ENCODE data around the gene SYNPR. TPM values are rescaled to one million over a fixed set of nuclear protein-coding genes. Genes with fewer than 3 reads are reported as not detected.

Gene SYNPR
- total RNA-seq, 1 donor from 2014 or later = not detected

DNA sequence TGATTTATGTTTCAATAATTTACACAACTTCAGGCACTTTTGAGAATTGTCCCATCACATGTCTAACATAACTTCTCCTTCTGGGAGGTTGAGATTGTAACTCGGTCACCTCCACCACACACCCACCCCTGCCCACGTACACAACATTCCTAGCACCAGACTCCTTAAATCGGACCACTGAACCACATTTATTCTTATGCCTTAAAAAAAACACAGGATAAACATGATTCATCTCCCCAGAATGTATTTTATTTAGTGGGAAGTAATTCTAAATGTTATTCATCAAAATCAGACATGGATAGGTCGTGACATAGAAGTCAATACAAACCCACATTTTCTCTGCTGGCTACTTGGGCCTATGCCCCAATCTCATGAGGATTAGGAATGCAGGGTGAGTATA is 377.4 kb downstream of the SYNPR start:
- Histone ChIP-seq H3K36me3 (no peaks in the 10 kb centered on the region), H3K27me3 (ENCODE audit: low read depth) (no peaks in the 10 kb centered on the region), H3K27ac (no peak overlapping the region), H3K4me3 (no peak overlapping the region), H3K9me3 (no peaks in the 10 kb centered on the region), H3K4me1 (no peaks in the 10 kb centered on the region)
- no peak for ATAC-seq
- no peak for TF ChIP-seq CTCF (IDR thresholded peaks at IDR 0.05)
- intact Hi-C loops (cut with DNase I) = no loop called here
- DNase-seq = no peak

DNA sequence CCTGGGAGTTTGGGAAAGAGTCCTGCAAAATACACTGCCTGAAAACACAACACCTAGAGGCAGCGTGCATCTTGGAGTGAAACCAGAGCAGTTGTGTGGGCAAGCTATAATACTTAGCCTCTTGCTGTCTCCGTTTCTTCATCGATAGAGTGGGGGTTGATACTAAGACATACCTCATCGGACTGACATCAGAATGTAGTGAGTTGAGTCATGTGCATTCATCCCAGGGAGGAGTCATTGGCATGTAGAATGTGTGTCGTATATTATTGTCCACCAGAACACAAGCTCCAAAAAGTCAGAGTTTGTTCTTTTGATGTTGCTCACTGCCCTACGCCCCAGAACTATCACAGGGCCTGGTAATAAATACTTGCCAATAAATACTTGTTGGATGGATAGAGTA is 378.7 kb downstream of the SYNPR start:
- no peak for TF ChIP-seq CTCF (IDR thresholded peaks at IDR 0.05)
- DNase-seq (no peak), ATAC-seq (no peak)
- no peak overlapping the region for H3K27ac ChIP-seq
- intact Hi-C loops (cut with DNase I) = no loop called here
- no peaks in the 10 kb centered on the region for H3K9me3 ChIP-seq
- no peaks in the 10 kb centered on the region for H3K4me1 ChIP-seq
- H3K27me3 ChIP-seq (ENCODE audit: low read depth) = no peaks in the 10 kb centered on the region
- H3K36me3 ChIP-seq = no peaks in the 10 kb centered on the region
- no peak overlapping the region for H3K4me3 ChIP-seq

DNA sequence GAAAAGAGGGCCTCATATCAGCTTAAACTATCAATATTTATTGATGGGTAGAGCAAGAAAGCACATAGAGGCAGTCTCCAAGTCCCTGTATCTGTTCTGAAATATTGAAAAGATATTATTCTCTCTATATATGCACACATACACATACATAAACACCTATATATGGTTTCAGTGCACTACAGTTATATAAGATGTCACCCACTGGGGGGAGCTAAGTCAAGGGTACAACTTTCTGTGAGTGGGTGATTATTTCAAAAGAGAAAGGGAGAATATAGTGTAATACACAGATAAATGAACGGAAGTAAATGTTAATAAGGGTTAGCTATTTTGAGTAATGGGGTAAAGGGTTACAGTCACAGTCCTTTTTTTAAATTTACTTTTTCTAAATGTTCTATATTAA is 383.1 kb downstream of the SYNPR start:
- H3K27me3 ChIP-seq (ENCODE audit: low read depth) = no peaks in the 10 kb centered on the region
- intact Hi-C loops (cut with DNase I) = no loop called here
- no peak for TF ChIP-seq CTCF (IDR thresholded peaks at IDR 0.05)
- no peak overlapping the region for H3K4me3 ChIP-seq
- no peak for DNase-seq
- no peaks in the 10 kb centered on the region for H3K36me3 ChIP-seq
- no peak overlapping the region for H3K27ac ChIP-seq
- no peak for ATAC-seq
- no peaks in the 10 kb centered on the region for H3K9me3 ChIP-seq
- no peaks in the 10 kb centered on the region for H3K4me1 ChIP-seq

GRCh38 chr3:63662011-63662410 is 383.9 kb downstream of the SYNPR start:
- no peak overlapping the region for H3K4me3 ChIP-seq
- no peaks in the 10 kb centered on the region for H3K36me3 ChIP-seq
- DNase-seq (no peak), ATAC-seq (no peak)
- H3K9me3 ChIP-seq = no peaks in the 10 kb centered on the region
- H3K4me1 ChIP-seq = no peaks in the 10 kb centered on the region
- TF ChIP-seq CTCF (IDR thresholded peaks at IDR 0.05) = no peak
- intact Hi-C loops (cut with DNase I) = no loop called here
- H3K27me3 ChIP-seq (ENCODE audit: low read depth) = no peaks in the 10 kb centered on the region
- no peak overlapping the region for H3K27ac ChIP-seq

GRCh38 chr3:63662500-63662899 is 384.4 kb downstream of the SYNPR start:
- no peaks in the 10 kb centered on the region for H3K9me3 ChIP-seq
- ATAC-seq (no peak), DNase-seq (no peak)
- intact Hi-C loops (cut with DNase I) = no loop called here
- no peaks in the 10 kb centered on the region for H3K36me3 ChIP-seq
- no peak for TF ChIP-seq CTCF (IDR thresholded peaks at IDR 0.05)
- H3K27ac ChIP-seq = no peak overlapping the region
- no peak overlapping the region for H3K4me3 ChIP-seq
- H3K4me1 ChIP-seq = no peaks in the 10 kb centered on the region
- no peaks in the 10 kb centered on the region for H3K27me3 ChIP-seq (ENCODE audit: low read depth)

Data from lower lobe of right lung (tissue), 2 donors.